NCI-H2196 treated with DMSO at 0.1 percent for 48 hours (cell line): ENCODE measurements around the gene ERP44.
"Not testable (repeated sequence)": the region's sequence is repeated elsewhere in the genome, so short reads cannot be mapped to it uniquely, and the experiment has no call there.

ENCODE experiments used
- DNase-seq: peaks from one replicate; lab custom pipeline; 2025; ENCODE audit not compliant: unreplicated experiment; lab: John Stamatoyannopoulos, UW

The ERP44 gene

GRCh38 chr9:100101608-100102007 lies 2.8 kb upstream of the ERP44 start:
- no peak for DNase-seq

DNA sequence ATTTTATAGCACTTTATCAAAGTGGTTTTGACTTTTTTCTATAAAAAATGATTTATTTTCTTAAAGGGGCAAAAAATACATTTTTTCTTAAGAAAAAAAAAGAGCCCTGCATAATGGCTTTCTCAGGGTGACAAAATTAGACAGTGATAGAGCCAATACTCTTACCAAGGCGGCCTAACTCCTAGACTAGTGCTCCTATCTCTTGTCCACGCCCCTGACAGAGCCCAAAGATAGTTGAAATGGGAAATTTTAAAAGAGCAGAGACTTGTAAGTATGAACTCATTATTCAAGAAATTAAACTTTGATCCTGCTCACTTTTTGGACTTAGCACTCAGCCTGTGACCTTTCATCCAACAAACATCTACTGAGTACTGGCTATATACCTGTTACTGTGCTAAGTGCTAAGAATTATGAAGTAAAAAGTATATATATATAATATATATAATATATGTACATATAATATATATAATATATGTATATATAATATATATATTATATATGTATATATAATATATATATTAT lies 1.4 kb upstream of the ERP44 start:
- DNase-seq = no peak

- peak; percentile 23 for DNase-seq
Observed at GRCh38 chr9:100099722-100100042, 882 bp upstream of the ERP44 start.

DNA sequence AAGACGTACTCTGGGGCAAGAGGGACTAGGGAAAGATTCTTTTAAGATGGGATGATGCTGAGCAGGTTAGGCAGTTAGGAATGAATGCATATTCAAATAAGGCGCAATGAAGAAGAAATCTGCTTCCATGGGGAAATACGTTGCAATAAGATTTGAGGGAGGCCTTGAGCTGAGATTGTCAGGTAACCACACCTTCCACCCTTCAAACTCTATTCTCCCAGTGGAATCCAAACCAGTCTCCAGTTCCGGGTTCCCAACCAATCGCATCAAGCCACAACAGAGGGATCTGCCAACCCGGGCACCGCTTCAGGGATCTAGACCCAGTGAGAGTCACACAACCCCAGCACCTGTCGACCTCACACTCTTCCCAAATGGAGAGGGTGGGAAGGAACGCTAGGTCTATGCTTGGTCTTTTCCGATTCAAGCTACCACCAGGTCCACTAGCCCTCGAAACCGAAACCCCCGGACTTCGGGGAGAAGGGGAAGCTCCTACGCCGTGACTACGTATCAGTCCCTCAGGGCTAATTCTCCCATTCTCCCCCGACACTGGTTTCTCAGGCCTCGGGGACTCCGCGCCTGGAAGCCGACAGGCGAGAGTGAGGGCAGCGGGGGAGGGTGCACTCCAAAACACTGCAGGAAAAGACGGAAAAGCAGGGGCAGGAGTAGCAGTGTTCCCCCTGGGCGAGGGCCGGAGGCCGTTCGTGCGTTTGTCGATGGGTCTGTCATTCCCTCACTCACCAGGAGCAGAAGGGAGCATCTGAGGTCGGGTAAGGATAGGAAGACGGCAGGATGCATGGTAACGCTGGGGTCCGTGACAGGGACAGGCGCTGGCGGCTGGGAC lies 534 bp downstream of the ERP44 start:
- peak; percentile 38 for DNase-seq

DNA sequence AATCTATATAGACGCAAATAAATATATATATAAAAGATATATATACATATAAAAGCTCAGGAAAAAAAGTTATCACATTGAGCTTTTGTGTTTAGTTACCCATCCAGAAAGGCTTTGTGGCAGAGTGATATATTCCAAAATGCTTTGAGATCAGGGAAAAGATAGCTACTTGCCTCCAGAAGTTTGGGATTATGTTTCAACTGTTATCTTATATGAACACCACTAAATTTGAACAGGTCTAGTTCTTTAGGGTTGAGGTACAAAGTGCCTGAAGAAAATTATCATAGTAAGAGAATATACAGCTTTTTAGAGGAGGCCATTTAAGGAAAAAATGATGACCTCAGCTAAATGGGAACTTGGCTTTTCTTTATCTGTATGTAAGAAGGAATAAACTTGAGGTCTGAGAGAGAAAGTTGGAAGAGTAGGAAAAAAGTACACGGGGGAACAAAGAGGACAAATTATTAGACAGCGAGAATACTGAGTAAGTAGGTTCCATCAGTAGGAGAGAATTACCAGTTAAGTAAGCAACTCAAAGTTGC lies 2.4 kb downstream of the ERP44 start:
- DNase-seq = no peak

- DNase-seq = not testable (repeated sequence)
Observed at GRCh38 chr9:100094411-100094810, 4.4 kb downstream of the ERP44 start.

GRCh38 chr9:100092066-100092465 lies 6.7 kb downstream of the ERP44 start:
- no peak for DNase-seq

DNA sequence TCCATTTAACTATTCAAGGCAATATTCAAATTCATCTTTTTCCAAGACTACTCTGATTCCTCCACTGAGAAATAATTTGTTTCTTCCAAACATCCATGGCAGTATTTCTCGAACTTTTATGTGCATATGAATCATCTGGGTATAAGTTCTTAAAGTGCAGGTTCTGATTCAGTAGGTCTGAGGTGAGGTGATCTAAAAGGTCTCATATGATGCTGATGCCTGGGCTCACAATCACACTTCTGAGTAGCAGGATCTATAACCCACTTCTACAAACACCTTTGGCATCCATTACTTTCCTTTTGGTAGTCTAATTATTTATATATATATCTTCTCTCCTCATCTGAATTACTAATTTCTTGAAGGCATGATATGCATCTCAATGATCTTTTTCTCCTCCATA lies 7.2 kb downstream of the ERP44 start:
- no peak for DNase-seq

- no peak for DNase-seq
Observed at GRCh38 chr9:100090880-100091279, 7.9 kb downstream of the ERP44 start.

DNA sequence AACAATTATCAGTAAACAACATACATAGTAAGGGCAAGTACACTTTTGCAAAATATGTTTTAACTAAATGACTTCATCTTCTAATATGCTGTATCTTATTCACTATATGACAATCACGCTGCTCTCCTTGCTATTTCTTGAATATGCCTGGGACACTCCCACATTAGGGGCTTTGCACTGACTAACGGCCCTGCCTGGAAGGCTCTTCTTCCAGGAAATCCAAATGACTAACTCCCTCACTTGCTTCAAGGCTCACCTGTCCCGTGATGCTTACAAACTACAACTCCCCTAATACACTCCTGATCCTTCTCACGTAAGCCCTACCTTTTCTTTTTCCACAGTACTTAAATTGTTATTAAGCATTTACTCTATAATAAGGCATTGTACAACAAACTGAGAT lies 10.6 kb downstream of the ERP44 start:
- no peak for DNase-seq

GRCh38 chr9:100087218-100087617 lies 11.6 kb downstream of the ERP44 start:
- DNase-seq = no peak

GRCh38 chr9:100086097-100086635 lies 12.6 kb downstream of the ERP44 start:
- DNase-seq = no peak

- DNase-seq = no peak
Observed at GRCh38 chr9:100084734-100085133, 14.1 kb downstream of the ERP44 start.

DNA sequence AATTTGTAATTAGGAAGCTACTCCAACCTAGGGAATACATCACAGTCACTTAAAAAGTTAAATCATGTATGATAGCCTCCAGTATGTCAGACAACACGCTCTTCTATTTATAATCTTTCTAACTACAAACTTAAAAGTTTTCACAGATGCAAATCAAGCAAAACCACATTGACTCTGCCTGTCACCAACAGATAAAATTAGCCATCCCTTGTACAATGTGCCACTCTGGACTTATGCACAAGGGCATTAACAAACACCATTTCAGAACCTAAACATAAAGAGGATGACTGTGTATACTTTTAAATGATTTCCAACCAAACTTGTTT lies 14.7 kb downstream of the ERP44 start:
- DNase-seq = no peak

GRCh38 chr9:100083448-100084127 lies 15.2 kb downstream of the ERP44 start:
- DNase-seq = no peak

DNA sequence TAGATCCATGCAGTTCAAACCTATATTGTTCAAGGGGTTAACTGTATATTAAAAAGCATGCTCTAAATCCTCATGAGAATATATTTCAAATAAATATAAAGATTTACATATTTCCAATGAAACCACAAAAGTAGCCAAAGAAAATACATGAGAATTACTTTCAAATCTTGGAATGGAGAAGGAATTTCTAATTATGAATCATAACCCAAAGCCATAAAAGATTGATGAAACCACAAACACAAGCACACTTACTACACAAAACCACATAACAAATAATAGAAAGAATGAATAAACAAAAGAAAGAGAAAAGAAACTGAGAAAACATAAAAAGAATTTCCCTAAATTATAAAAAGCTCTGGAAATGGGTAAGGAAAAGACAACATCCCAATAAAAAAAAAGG lies 16.0 kb downstream of the ERP44 start:
- DNase-seq = no peak

DNA sequence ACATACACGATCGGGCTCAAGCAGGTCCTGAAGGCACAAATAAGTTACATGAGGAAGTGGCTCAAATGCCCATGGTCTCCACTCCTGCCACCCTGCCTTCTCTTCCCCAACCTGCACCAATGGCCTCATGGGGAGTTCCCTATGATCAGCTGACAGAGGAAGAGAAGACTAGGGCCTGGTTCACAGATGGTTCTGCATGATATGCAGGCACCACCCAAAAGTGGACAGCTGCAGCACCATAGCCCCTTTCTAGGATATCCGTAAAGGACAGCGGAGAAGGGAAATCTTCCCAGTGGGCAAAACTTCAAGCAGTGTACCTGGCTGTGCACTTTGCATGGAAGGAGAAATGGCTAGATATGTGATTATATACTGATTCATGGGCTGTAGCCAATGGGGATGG lies 22.5 kb downstream of the ERP44 start:
- DNase-seq = not testable (repeated sequence)

- DNase-seq = no peak
Observed at GRCh38 chr9:100074989-100075388, 23.8 kb downstream of the ERP44 start.

DNA sequence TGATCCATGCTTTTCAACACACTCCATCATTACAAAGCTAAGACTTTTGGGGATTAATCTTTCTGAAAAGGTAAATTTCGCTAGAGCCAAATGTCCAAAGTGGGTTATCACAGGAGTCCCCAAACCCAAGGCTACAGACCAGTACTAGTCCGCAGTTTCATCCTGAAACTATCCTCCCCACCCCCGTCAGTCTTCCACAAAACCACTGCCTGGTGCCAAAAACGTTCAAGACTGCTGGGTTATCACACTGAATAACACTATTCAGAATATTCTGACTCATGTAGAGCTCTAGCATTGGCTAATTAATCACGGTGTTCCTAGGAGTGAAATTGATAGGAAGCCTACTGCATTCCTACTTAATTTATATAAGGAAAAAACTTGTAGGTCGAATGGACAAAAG lies 24.7 kb downstream of the ERP44 start:
- DNase-seq = no peak

- no peak for DNase-seq
Observed at GRCh38 chr9:100072805-100073204, 26.0 kb downstream of the ERP44 start.

- no peak for DNase-seq
Observed at GRCh38 chr9:100071271-100071670, 27.5 kb downstream of the ERP44 start.
